Chondrocyte (in vitro differentiated cells): ENCODE data around the gene NAV2. TPM values are rescaled to one million over a fixed set of nuclear protein-coding genes. Genes with fewer than 3 reads are reported as not detected.
A peak's percentile ranks its signal among the peaks of the same experiment; 100 is the strongest.

Experiments
- DNase-seq: peaks from one replicate; pipeline ENCODE4 v3.0.0; 2021; ENCODE audit warnings: mixed read lengths, low spot score
- H3K27ac Mint-ChIP-seq: one replicate; pipeline ENCODE4 v1.8.0; 2021; ENCODE audit warnings: mild to moderate bottlenecking, moderate library complexity, mixed read lengths; ENCODE audit not compliant: unreplicated experiment
- H3K27me3 Mint-ChIP-seq: 2 replicates; pipeline ENCODE4 v1.8.0; 2021; ENCODE audit warnings: low read depth, mixed read lengths
- H3K36me3 Mint-ChIP-seq: 2 replicates; pipeline ENCODE4 v1.8.0; 2021; ENCODE audit warnings: low read depth, mixed read lengths
- H3K4me1 Mint-ChIP-seq: 2 replicates; pipeline ENCODE4 v1.8.0; 2021; ENCODE audit warnings: low read depth, mild to moderate bottlenecking, mixed read lengths
- H3K4me3 Mint-ChIP-seq: one replicate; pipeline ENCODE4 v1.8.0; 2021; ENCODE audit warnings: mild to moderate bottlenecking, moderate library complexity, mixed read lengths; ENCODE audit not compliant: unreplicated experiment
- H3K9me3 Mint-ChIP-seq: 2 replicates; pipeline ENCODE4 v1.8.0; 2021; ENCODE audit warnings: low read depth, mixed read lengths
- CTCF ChIP-seq: fragments of 200-600 bp; sonication (generic); IDR thresholded peaks from 2 replicates; pipeline ENCODE4 v1.5.0; 2021; ENCODE audit warnings: antibody characterized with exemption, mild to moderate bottlenecking, moderate library complexity
- total RNA-seq: library from RNA; stranded (reverse); gene quantifications from 3 replicates; pipeline ENCODE4 v1.2.1, GENCODE V29; 2021

NAV2 gene
- total RNA-seq, 1 donor from 2014 or later = 87.0 TPM

GRCh38 chr11:19853920-19854319 lies 141.3 kb downstream of the NAV2 start:
- Mint-ChIP-seq H3K9me3 (peaks cover 3% of the 10 kb centered on the region), H3K4me1 (peaks cover 10% of the 10 kb centered on the region), H3K27ac (peak overlapping the region; percentile 20), H3K4me3 (no peak overlapping the region), H3K27me3 (no peaks in the 10 kb centered on the region), H3K36me3 (peaks cover 4% of the 10 kb centered on the region)
- TF ChIP-seq CTCF = no peak
- DNase-seq = no peak

GRCh38 chr11:19861171-19861570 lies 148.5 kb downstream of the NAV2 start:
- TF ChIP-seq CTCF = no peak
- H3K4me3 Mint-ChIP-seq = no peak overlapping the region
- H3K9me3 Mint-ChIP-seq = no peaks in the 10 kb centered on the region
- peaks cover 5% of the 10 kb centered on the region for H3K36me3 Mint-ChIP-seq
- H3K27ac Mint-ChIP-seq = no peak overlapping the region
- H3K4me1 Mint-ChIP-seq = peaks cover 20% of the 10 kb centered on the region
- H3K27me3 Mint-ChIP-seq = no peaks in the 10 kb centered on the region
- DNase-seq = no peak

- H3K27me3 Mint-ChIP-seq = no peaks in the 10 kb centered on the region
- DNase-seq = no peak
- no peaks in the 10 kb centered on the region for H3K9me3 Mint-ChIP-seq
- H3K4me3 Mint-ChIP-seq = no peak overlapping the region
- peaks cover 5% of the 10 kb centered on the region for H3K36me3 Mint-ChIP-seq
- TF ChIP-seq CTCF = no peak
- no peak overlapping the region for H3K27ac Mint-ChIP-seq
- peaks cover 20% of the 10 kb centered on the region for H3K4me1 Mint-ChIP-seq
Observed at GRCh38 chr11:19862091-19862490, 149.5 kb downstream of the NAV2 start.

DNA sequence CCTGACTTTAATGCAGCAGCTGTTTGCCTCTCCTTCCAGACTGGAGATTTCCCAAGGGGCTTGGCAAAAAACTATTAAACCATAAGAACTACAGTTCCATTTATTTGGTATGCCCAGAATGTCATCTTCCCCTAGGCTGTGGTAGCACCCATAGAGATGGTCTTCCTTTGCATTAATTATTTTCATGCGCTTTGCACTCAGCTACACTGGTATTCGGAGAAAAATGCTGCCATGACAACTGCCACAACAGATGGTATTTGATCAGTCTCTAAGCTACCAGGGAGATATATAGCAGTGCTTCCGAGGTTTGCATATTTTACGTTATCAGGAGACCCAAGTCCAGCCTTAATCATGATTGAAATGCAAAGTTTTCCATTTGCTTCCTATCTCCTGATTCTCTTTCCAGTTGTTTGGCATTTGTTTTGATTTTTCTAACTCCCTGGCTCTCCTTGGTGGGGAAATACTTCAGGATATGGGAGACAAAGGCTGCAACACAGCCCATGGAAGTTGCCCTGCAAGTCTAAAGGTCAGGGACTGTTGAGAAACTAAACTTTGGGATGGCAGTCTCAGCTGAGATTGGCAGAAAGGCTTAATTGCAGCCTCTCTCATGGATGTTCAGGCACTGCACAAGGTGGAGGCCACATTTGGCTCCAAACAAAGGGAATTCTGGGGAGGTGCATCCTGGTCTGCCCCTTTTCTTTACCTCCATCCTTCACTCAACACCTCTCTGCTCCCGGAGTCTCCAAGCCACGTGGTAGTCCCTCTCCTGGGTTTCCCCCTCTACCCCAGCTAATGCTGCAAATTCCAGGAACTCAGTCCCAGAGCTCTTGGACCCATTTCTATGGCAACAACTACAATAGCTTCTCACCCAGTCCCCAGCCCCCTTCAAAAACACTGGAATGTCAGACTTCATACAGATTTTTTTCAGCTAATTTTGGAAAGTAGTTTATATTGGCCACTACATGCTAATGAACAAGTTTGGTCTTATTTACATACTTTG lies 151.8 kb downstream of the NAV2 start:
- H3K27ac Mint-ChIP-seq = peak overlapping the region; percentile 65
- TF ChIP-seq CTCF = no peak
- peaks cover 39% of the 10 kb centered on the region for H3K4me1 Mint-ChIP-seq
- H3K27me3 Mint-ChIP-seq = no peaks in the 10 kb centered on the region
- H3K9me3 Mint-ChIP-seq = no peaks in the 10 kb centered on the region
- H3K36me3 Mint-ChIP-seq = peaks cover 5% of the 10 kb centered on the region
- no peak overlapping the region for H3K4me3 Mint-ChIP-seq
- no peak for DNase-seq

DNA sequence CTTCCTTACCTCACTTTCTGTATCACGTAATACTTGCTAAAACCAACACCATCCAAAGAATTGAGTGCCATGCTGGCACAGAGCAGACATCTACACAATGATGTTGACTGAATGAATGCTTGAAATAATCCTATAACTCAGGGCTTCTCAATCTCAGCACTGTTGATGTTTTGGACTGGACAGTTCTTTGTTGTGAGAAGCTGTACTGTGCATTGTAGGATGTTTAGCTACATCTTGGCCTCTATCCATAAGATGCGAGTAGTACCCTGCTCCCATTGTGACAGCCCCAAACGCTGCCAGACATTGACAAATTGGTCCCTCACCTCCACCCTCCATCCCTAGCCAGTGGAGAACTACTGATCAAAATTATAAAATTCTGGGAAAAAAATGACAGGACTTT lies 153.4 kb downstream of the NAV2 start:
- Mint-ChIP-seq H3K9me3 (no peaks in the 10 kb centered on the region), H3K4me1 (peaks cover 46% of the 10 kb centered on the region), H3K36me3 (peaks cover 8% of the 10 kb centered on the region), H3K27me3 (no peaks in the 10 kb centered on the region), H3K27ac (no peak overlapping the region), H3K4me3 (no peak overlapping the region)
- no peak for DNase-seq
- no peak for TF ChIP-seq CTCF
